OCI-LY1 (cell line): Measurements from ENCODE around the gene ACRBP.

Source experiments
- H2AFZ ChIP-seq: fragments of 200-600 bp; sonication (generic), shearing (Covaris generic); 2 replicates; pipeline ENCODE4 v1.6.0; 2014; ENCODE audit warnings: antibody characterized with exemption, mild to moderate bottlenecking, low read length
- H3F3A ChIP-seq: fragments of 200-600 bp; sonication (generic), shearing (Covaris generic); 2 replicates; pipeline ENCODE4 v1.6.0; 2014; ENCODE audit warnings: mild to moderate bottlenecking, antibody characterized with exemption, low read length, moderate library complexity; ENCODE audit not compliant: insufficient read depth
- H3K27ac ChIP-seq: fragments of 200-600 bp; sonication (generic); 2 replicates; pipeline ENCODE4 v1.5.1; 2014; ENCODE audit warnings: low read length, mixed run types, mild to moderate bottlenecking, low read depth; ENCODE audit not compliant: poor library complexity, severe bottlenecking
- H3K27me3 ChIP-seq: fragments of 200-600 bp; sonication (generic); 2 replicates; pipeline ENCODE4 v1.6.0; 2014; ENCODE audit warnings: antibody characterized with exemption, mild to moderate bottlenecking, low read length, moderate library complexity; ENCODE audit not compliant: insufficient read depth
- H3K36me3 ChIP-seq: fragments of 200-600 bp; sonication (generic); 2 replicates; pipeline ENCODE4 v1.6.1; 2014; ENCODE audit warnings: mild to moderate bottlenecking, antibody characterized with exemption, low read length, moderate library complexity, mixed read lengths; ENCODE audit not compliant: insufficient read depth
- H3K4me1 ChIP-seq: fragments of 200-600 bp; sonication (generic); 2 replicates; pipeline ENCODE4 v1.5.1; 2014; ENCODE audit warnings: mild to moderate bottlenecking, low read length, moderate library complexity; ENCODE audit not compliant: insufficient read depth, severe bottlenecking
- H3K4me2 ChIP-seq: fragments of 200-600 bp; sonication (generic), shearing (Covaris generic); 2 replicates; pipeline ENCODE4 v1.6.1; 2014; ENCODE audit warnings: low read length
- H3K4me3 ChIP-seq: fragments of 200-600 bp; sonication (generic); 2 replicates; pipeline ENCODE4 v1.5.1; 2014; ENCODE audit warnings: low read length, low read depth, mild to moderate bottlenecking, mixed read lengths; ENCODE audit not compliant: poor library complexity, severe bottlenecking
- H3K79me2 ChIP-seq: fragments of 200-600 bp; shearing (Covaris generic); 2 replicates; pipeline ENCODE4 v1.6.1; 2016; ENCODE audit warnings: mixed run types, low read length, mixed read lengths; ENCODE audit not compliant: insufficient read depth
- H3K9ac ChIP-seq: fragments of 200-600 bp; sonication (generic), shearing (Covaris generic); 2 replicates; pipeline ENCODE4 v1.6.1; 2014; ENCODE audit warnings: mild to moderate bottlenecking, low read length, mixed read lengths
- H3K9me2 ChIP-seq: fragments of 200-600 bp; sonication (generic), shearing (Covaris generic); 2 replicates; pipeline ENCODE4 v1.6.1; 2014; ENCODE audit warnings: low read depth, mild to moderate bottlenecking, low read length, mixed read lengths
- H3K9me3 ChIP-seq: fragments of 200-600 bp; shearing (Covaris generic); 2 replicates; pipeline ENCODE4 v1.6.1; 2014; ENCODE audit warnings: low read length, mixed read lengths
- H4K20me1 ChIP-seq: fragments of 200-600 bp; sonication (generic), shearing (Covaris generic); 2 replicates; pipeline ENCODE4 v1.6.0; 2016; ENCODE audit warnings: mild to moderate bottlenecking, low read length; ENCODE audit not compliant: insufficient read depth
- EZH2 ChIP-seq: fragments of 200-600 bp; sonication (generic), shearing (Covaris generic); IDR thresholded peaks from 2 replicates; pipeline ENCODE4 v1.8.0; 2017; ENCODE audit warnings: borderline replicate concordance, mixed run types, mild to moderate bottlenecking, antibody characterized with exemption, low read length, moderate library complexity, mixed read lengths
- TF ChIP-seq, protein P1 (sequence below): fragments of 200-600 bp; sonication (generic), shearing (Covaris generic); IDR thresholded peaks from 2 replicates; pipeline ENCODE4 v1.5.1; 2017; ENCODE audit warnings: mild to moderate bottlenecking, antibody characterized with exemption, low read length, moderate library complexity, mixed read lengths

Gene ACRBP

DNA sequence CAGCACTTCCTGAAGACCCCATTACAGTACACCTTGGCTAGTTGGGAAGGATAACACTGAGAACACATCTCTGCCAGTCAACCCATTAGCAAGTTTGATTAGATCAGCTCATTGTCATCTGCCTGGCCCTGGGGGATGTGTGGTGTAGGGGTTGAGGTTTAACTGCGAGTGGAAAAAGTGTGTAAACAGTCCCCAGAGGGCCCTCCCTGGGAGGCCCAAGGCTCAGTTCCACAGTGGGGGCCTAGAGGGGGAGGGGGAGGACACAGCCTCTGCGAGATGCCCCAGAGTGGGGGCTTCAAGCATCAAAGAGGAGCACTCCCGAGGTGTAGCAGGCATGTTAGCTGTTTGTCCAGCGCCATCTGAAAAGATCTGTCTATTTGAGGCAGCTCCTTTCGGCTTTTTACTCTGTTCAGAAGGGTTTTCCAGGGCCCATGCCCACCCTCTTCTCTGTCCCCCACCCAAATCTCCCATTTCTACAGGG is 11.8 kb downstream of the ACRBP start:
- peak overlapping the region; percentile 56 for H3K4me3 ChIP-seq

DNA sequence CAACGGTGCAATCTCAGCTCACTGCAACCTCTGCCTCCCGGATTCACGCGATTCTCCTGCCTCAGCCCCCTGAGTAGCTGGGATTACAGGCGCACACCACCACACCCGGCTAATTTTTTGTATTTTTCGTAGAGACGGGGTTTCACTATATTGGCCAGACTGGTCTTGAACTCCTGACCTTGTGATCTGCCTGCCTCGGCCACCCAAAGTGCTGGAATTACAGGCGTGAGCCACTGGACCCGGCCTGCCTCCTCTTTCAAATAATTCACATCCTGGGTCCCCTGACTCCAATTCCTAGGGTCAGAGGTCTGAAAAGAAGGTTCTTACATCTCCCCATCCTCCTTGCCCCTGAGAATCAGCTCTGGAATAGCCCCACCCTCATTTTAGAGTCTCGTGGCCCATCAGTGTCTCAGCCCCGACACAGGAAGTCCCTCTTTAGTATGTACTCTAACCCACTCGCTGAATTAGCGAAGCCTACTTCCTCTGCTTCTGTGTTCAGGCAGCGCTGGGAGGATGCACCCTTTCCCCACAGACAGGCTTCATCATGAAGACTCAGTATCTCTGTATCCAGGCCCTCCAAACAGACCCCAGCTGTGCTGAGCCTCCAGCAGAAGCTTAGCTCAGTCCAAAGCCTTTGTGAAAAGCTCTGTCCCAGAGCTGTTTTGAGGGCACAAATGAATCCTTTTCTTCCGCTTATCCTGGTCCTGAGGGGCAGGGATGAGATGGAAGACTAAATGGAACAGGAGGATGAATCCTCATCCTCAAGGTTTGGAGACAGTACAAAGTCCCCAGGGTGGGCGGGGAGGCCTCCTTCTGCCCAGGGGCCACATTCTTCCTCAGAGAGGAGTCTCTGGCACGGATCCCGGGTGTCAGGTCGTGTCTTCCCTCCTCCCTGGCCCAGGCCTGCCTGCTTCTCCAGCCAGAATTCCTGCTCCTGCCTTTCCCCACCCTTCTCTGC is 14.9 kb downstream of the ACRBP start:
- Histone ChIP-seq H3K4me1 (peaks cover 79% of the 10 kb centered on the region), H3K9me3 (no peaks in the 10 kb centered on the region), H3K79me2 (no peaks in the 10 kb centered on the region), H3K27ac (peak overlapping the region; percentile 95), H3K9me2 (no peaks in the 10 kb centered on the region), H3K4me3 (peak overlapping the region; percentile 58), H3K4me2 (peak overlapping the region; percentile 59), H3F3A (no peaks in the 10 kb centered on the region), H3K27me3 (no peaks in the 10 kb centered on the region), H4K20me1 (no peaks in the 10 kb centered on the region), H3K9ac (peak overlapping the region; percentile 70), H2AFZ (no peak overlapping the region), H3K36me3 (no peaks in the 10 kb centered on the region)
- TF ChIP-seq, protein P1, sequence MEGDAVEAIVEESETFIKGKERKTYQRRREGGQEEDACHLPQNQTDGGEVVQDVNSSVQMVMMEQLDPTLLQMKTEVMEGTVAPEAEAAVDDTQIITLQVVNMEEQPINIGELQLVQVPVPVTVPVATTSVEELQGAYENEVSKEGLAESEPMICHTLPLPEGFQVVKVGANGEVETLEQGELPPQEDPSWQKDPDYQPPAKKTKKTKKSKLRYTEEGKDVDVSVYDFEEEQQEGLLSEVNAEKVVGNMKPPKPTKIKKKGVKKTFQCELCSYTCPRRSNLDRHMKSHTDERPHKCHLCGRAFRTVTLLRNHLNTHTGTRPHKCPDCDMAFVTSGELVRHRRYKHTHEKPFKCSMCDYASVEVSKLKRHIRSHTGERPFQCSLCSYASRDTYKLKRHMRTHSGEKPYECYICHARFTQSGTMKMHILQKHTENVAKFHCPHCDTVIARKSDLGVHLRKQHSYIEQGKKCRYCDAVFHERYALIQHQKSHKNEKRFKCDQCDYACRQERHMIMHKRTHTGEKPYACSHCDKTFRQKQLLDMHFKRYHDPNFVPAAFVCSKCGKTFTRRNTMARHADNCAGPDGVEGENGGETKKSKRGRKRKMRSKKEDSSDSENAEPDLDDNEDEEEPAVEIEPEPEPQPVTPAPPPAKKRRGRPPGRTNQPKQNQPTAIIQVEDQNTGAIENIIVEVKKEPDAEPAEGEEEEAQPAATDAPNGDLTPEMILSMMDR = no peak
- TF ChIP-seq EZH2 = no peak

More for the DNA sequence above, 11.8 kb downstream of the ACRBP start:
- Histone ChIP-seq H3K4me2 (peak overlapping the region; percentile 81), H3K27ac (peak overlapping the region; percentile 95), H3K79me2 (no peaks in the 10 kb centered on the region), H4K20me1 (no peaks in the 10 kb centered on the region), H2AFZ (no peak overlapping the region), H3K9ac (peak overlapping the region; percentile 75), H3K36me3 (no peaks in the 10 kb centered on the region), H3K9me3 (no peaks in the 10 kb centered on the region), H3K27me3 (no peaks in the 10 kb centered on the region), H3K9me2 (no peaks in the 10 kb centered on the region), H3F3A (no peaks in the 10 kb centered on the region), H3K4me1 (peaks cover 89% of the 10 kb centered on the region)
- TF ChIP-seq EZH2 = no peak
- TF ChIP-seq, protein P1 = no peak

- Histone ChIP-seq H3K36me3 (no peaks in the 10 kb centered on the region), H3K9me3 (no peaks in the 10 kb centered on the region), H3F3A (no peaks in the 10 kb centered on the region), H3K9ac (peak overlapping the region; percentile 70), H3K27ac (peak overlapping the region; percentile 95), H3K27me3 (no peaks in the 10 kb centered on the region), H3K79me2 (no peaks in the 10 kb centered on the region), H2AFZ (no peak overlapping the region), H3K4me2 (peak overlapping the region; percentile 59), H3K4me1 (peaks cover 79% of the 10 kb centered on the region), H3K4me3 (peak overlapping the region; percentile 58), H4K20me1 (no peaks in the 10 kb centered on the region), H3K9me2 (no peaks in the 10 kb centered on the region)
- TF ChIP-seq EZH2 = no peak
- TF ChIP-seq, protein P1 = no peak
These were observed 15.7 kb downstream of the ACRBP start for GRCh38 chr12:6631549-6631961.
